Tibial nerve (tissue), 4 donors: ENCODE data around the gene ABCG2.

ENCODE experiments used
- EP300 ChIP-seq, 2 donors: sonication (generic); formaldehyde crosslinking; IDR thresholded peaks; one replicate each; pipeline ENCODE4 v1.6.1; 2017; ENCODE audit warnings: antibody characterized with exemption in 2 of 2, mild to moderate bottlenecking in 1 of 2
- POLR2A ChIP-seq, 2 donors: fragments of 450-650 bp; IDR thresholded peaks; one replicate each; pipeline ENCODE4 v1.6.1; 2017; ENCODE audit warnings: antibody characterized with exemption in 2 of 2, mild to moderate bottlenecking in 2 of 2, moderate library complexity in 2 of 2
- TF ChIP-seq, protein P1 (sequence below), 5 experiments: fragments of 200-600 bp in 3 of 5; fragments of 450-650 bp in 2 of 5; sonication (generic) in 3 of 5; IDR thresholded peaks; one replicate each; pipeline ENCODE4 v1.5.1; 2016 to 2019; ENCODE audit warnings: antibody characterized with exemption in 5 of 5, mild to moderate bottlenecking in 3 of 5, moderate library complexity in 2 of 5

DNA sequence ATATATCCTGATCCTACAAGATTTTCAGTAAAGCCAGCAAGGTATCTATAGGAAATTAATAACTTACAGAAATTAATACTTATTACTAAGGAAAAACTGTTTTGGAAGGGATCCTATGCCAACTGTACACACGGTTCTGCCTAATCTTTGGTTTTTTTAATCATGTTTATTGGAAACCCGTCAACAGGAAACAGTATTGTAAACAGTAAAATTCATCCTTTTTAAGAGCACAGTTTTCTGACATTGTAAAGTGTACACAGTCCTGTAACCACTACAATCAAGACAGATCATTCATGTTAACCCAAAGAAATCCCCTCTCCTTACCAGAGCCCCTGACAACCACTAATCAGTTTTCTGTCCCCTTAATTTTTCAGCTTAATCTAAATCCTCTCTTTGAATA lies 9.9 kb downstream of the ABCG2 start:
- TF ChIP-seq, protein P1, sequence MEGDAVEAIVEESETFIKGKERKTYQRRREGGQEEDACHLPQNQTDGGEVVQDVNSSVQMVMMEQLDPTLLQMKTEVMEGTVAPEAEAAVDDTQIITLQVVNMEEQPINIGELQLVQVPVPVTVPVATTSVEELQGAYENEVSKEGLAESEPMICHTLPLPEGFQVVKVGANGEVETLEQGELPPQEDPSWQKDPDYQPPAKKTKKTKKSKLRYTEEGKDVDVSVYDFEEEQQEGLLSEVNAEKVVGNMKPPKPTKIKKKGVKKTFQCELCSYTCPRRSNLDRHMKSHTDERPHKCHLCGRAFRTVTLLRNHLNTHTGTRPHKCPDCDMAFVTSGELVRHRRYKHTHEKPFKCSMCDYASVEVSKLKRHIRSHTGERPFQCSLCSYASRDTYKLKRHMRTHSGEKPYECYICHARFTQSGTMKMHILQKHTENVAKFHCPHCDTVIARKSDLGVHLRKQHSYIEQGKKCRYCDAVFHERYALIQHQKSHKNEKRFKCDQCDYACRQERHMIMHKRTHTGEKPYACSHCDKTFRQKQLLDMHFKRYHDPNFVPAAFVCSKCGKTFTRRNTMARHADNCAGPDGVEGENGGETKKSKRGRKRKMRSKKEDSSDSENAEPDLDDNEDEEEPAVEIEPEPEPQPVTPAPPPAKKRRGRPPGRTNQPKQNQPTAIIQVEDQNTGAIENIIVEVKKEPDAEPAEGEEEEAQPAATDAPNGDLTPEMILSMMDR (IDR thresholded peaks at IDR 0.05) = no peak
- TF ChIP-seq POLR2A (IDR thresholded peaks at IDR 0.05) (no peak), EP300 (IDR thresholded peaks at IDR 0.05) (no peak)
